Activated B cell treated with CpG ODN at 0.5 μM for 24 hours (primary cell): Measurements from ENCODE around the gene SCARF2. TPM values are rescaled to one million over a fixed set of nuclear protein-coding genes. Genes with fewer than 3 reads are reported as not detected.
"Not testable (repeated sequence)": the region's sequence is repeated elsewhere in the genome, so short reads cannot be mapped to it uniquely, and the experiment has no call there.

Experiments used
- ATAC-seq: fragments of 200-7000 bp; cut with Tn5 transposase; one replicate; pipeline ENCODE4 v1.10.0; 2021; ENCODE audit warnings: low read depth, mild to moderate bottlenecking, moderate library complexity
- CTCF ChIA-PET: fragments of 350-600 bp; sonication (Branson Sonifier 250); formaldehyde crosslinking; loops from one replicate; lab custom pipeline; 2021; ENCODE audit warnings: antibody characterized with exemption; lab: Charles Lee
- POLR2A ChIA-PET: fragments of 350-600 bp; sonication (Branson Sonifier 250); formaldehyde crosslinking; loops from one replicate; lab custom pipeline; 2021; ENCODE audit warnings: antibody characterized with exemption; lab: Charles Lee
- DNase-seq: peaks from one replicate; pipeline ENCODE4 v3.0.0; 2022
- H3K27ac Mint-ChIP-seq: one replicate; pipeline ENCODE4 v1.8.0; 2020; ENCODE audit warnings: mixed read lengths
- H3K27me3 Mint-ChIP-seq: one replicate; pipeline ENCODE4 v1.8.0; 2021; ENCODE audit warnings: mixed read lengths
- H3K36me3 Mint-ChIP-seq: one replicate; pipeline ENCODE4 v1.8.0; 2021; ENCODE audit warnings: low read depth, mixed read lengths
- H3K4me1 Mint-ChIP-seq: one replicate; pipeline ENCODE4 v1.8.0; 2021; ENCODE audit warnings: mixed read lengths
- H3K4me3 Mint-ChIP-seq: one replicate; pipeline ENCODE4 v1.8.0; 2020; ENCODE audit warnings: mild to moderate bottlenecking, mixed read lengths
- H3K9me3 Mint-ChIP-seq: one replicate; pipeline ENCODE4 v1.8.0; 2020; ENCODE audit warnings: mixed read lengths
- intact Hi-C: fragments of 100-400 bp; cut with micrococcal nuclease; formaldehyde crosslinking; loops from one replicate; pipeline ENCODE4 v1.15.1; 2024
- total RNA-seq: library from RNA; stranded (reverse); gene quantifications from 2 replicates; pipeline ENCODE4 v1.2.3, GENCODE V29; 2022
- TF ChIP-seq, protein P1 (sequence below): fragments of 200-600 bp; IDR thresholded peaks from one replicate; pipeline ENCODE4 v1.8.0; 2022; ENCODE audit warnings: antibody characterized with exemption, mild to moderate bottlenecking

The SCARF2 gene
- total RNA-seq, 1 donor from 2014 or later: 0.18 TPM

- H3K36me3 Mint-ChIP-seq: no peaks in the 10 kb centered on the region
- H3K4me3 Mint-ChIP-seq: peak overlapping the region; percentile 68
- intact Hi-C loops: loop anchor here (1.0 to 2.0 kb wide), 5 partner anchors 38 to 367 kb away; no protein-coding TSS in a partner anchor
- peak; percentile 66 for DNase-seq
- H3K4me1 Mint-ChIP-seq: peaks cover 4% of the 10 kb centered on the region
- TF ChIP-seq, protein P1, sequence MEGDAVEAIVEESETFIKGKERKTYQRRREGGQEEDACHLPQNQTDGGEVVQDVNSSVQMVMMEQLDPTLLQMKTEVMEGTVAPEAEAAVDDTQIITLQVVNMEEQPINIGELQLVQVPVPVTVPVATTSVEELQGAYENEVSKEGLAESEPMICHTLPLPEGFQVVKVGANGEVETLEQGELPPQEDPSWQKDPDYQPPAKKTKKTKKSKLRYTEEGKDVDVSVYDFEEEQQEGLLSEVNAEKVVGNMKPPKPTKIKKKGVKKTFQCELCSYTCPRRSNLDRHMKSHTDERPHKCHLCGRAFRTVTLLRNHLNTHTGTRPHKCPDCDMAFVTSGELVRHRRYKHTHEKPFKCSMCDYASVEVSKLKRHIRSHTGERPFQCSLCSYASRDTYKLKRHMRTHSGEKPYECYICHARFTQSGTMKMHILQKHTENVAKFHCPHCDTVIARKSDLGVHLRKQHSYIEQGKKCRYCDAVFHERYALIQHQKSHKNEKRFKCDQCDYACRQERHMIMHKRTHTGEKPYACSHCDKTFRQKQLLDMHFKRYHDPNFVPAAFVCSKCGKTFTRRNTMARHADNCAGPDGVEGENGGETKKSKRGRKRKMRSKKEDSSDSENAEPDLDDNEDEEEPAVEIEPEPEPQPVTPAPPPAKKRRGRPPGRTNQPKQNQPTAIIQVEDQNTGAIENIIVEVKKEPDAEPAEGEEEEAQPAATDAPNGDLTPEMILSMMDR: no peak
- POLR2A ChIA-PET: interaction anchor here (0.5 to 1.1 kb wide), 6 partner anchors 11 to 539 kb away, joined by 3 to 6 read pairs (median 4); no protein-coding TSS in a partner anchor
- CTCF ChIA-PET: interaction anchor here (0.6 to 3.6 kb wide), 25 partner anchors 10 to 345 kb away, joined by 3 to 68 read pairs (median 4); partner anchors contain the start of genes DGCR6L and MED15
- no peak overlapping the region for H3K27ac Mint-ChIP-seq
- peak; percentile 90 for ATAC-seq
- H3K27me3 Mint-ChIP-seq: peaks cover 3% of the 10 kb centered on the region
- no peaks in the 10 kb centered on the region for H3K9me3 Mint-ChIP-seq
These were observed 19.3 kb downstream of the SCARF2 start for GRCh38 chr22:20418211-20418788.

DNA sequence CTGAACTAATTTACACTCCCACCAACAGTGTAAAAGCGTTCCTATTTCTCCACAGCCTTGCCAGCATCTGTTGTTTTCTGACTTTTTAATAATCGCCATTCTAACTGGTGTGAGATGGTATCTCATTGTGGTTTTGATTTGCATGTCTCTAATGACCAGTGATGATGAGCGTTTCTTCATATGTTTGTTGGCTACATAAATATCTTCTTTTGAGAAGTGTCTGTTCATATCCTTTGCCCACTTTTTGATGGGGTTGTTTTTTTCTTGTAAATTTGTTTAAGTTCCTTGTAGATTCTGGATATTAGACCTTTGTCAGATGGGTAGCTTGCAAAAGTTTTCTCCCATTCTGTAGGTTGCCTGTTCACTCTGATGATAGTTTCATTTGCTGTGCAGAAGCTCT, 21.9 kb downstream of the SCARF2 start:
- H3K9me3 Mint-ChIP-seq, H3K4me3 Mint-ChIP-seq, ATAC-seq, H3K36me3 Mint-ChIP-seq, intact Hi-C loops, H3K27me3 Mint-ChIP-seq, H3K27ac Mint-ChIP-seq, DNase-seq, H3K4me1 Mint-ChIP-seq, CTCF ChIA-PET, POLR2A ChIA-PET: not testable (repeated sequence)

- DNase-seq, H3K36me3 Mint-ChIP-seq, CTCF ChIA-PET, ATAC-seq, intact Hi-C loops, H3K27ac Mint-ChIP-seq, POLR2A ChIA-PET, H3K9me3 Mint-ChIP-seq, H3K4me1 Mint-ChIP-seq, H3K4me3 Mint-ChIP-seq, H3K27me3 Mint-ChIP-seq: not testable (repeated sequence)
These were observed 22.4 kb downstream of the SCARF2 start for GRCh38 chr22:20415241-20415640.

- Mint-ChIP-seq H3K4me3 (no peak overlapping the region), H3K9me3 (no peaks in the 10 kb centered on the region), H3K36me3 (no peaks in the 10 kb centered on the region), H3K27me3 (peaks cover 3% of the 10 kb centered on the region), H3K4me1 (peaks cover 4% of the 10 kb centered on the region), H3K27ac (no peak overlapping the region)
- TF ChIP-seq, protein P1: no peak
- ChIA-PET CTCF (no interaction called here), POLR2A (no interaction called here)
- intact Hi-C loops: no loop called here
- ATAC-seq (no peak), DNase-seq (no peak)
These were observed 23.2 kb downstream of the SCARF2 start for GRCh38 chr22:20414450-20414849.

GRCh38 chr22:20414059-20414440, 23.6 kb downstream of the SCARF2 start:
- TF ChIP-seq, protein P1: no peak
- H3K9me3 Mint-ChIP-seq: no peaks in the 10 kb centered on the region

DNA sequence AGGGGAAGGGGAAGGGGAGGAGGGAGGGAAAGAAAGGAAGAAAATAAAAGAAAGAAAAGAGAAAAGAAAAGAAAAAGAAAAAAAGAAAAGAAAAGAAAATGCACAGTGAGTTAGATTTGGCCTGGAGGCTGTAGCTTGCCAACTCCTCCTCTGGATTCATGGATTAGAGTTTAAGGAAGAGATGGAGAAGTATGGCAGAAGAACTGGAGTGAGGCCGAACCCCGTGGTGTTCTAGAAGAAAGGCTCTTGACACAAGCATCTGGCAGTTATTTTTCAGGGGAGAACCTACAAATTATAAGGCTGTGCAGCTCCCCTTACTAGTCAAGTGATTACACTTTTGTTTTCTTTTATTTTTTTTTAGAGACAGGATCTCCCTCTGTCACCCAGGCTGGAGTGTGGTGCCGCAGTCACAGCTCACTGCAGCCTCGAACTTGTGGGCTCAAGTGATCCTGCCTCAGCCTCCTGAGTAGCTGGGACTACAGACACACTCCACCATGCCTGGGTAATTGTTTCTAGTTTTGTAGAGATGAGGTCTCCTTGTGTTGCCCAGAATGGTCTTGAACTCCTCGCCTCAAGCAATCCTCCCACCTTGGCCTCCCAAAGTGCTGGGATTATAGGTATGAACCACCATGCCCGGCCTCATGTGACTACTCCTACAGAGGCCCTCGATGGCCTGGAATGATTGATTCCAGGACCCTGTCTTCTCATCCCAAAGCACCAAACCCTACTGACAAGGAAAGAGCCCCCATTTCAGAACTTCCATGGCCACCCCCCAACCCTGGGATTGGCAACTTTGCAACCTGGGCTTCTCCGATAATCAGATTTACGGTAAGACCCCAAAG, 24.2 kb downstream of the SCARF2 start:
- Mint-ChIP-seq H3K9me3 (no peaks in the 10 kb centered on the region), H3K27me3 (peaks cover 3% of the 10 kb centered on the region), H3K27ac (no peak overlapping the region), H3K36me3 (no peaks in the 10 kb centered on the region), H3K4me3 (no peak overlapping the region), H3K4me1 (peaks cover 3% of the 10 kb centered on the region)
- intact Hi-C loops: no loop called here
- ChIA-PET CTCF (no interaction called here), POLR2A (no interaction called here)
- ATAC-seq (no peak), DNase-seq (no peak)
- TF ChIP-seq, protein P1: no peak

More at GRCh38 chr22:20414059-20414440, 23.6 kb downstream of the SCARF2 start:
- CTCF ChIA-PET: no interaction called here
- H3K27me3 Mint-ChIP-seq: peaks cover 3% of the 10 kb centered on the region
- ATAC-seq (no peak), DNase-seq (no peak)
- H3K4me3 Mint-ChIP-seq: no peak overlapping the region
- no peak overlapping the region for H3K27ac Mint-ChIP-seq
- peaks cover 4% of the 10 kb centered on the region for H3K4me1 Mint-ChIP-seq
- POLR2A ChIA-PET: no interaction called here
- intact Hi-C loops: no loop called here
- H3K36me3 Mint-ChIP-seq: no peaks in the 10 kb centered on the region
